ENCODE data around the gene INSL3. TPM values are rescaled to one million over a fixed set of nuclear protein-coding genes. Genes with fewer than 3 reads are reported as not detected.

The INSL3 gene
- total RNA-seq, 1 donor from 2014 or later: not detected

GRCh38 chr19:17848595-17849292 is 27.4 kb upstream of the INSL3 start:
- intact Hi-C loops (cut with DNase I): no loop called here
- DNase-seq (ENCODE audit: missing footprints) (no peak), ATAC-seq (no peak)

- peak; percentile 86 for DNase-seq (ENCODE audit: missing footprints)
- intact Hi-C loops (cut with DNase I): no loop called here
- ATAC-seq: peak; percentile 41
Observed at GRCh38 chr19:17847538-17848366, 26.4 kb upstream of the INSL3 start, which contains the start of gene JAK3. Gene JAK3, minus strand, starts transcription at chr19:17847982. Its CDS starts 3,565 bp downstream, at chr19:17844417.

GRCh38 chr19:17846146-17846545 is 24.8 kb upstream of the INSL3 start:
- DNase-seq (ENCODE audit: missing footprints) (no peak), ATAC-seq (no peak)
- intact Hi-C loops (cut with DNase I): no loop called here

GRCh38 chr19:17843908-17844490 is 22.7 kb upstream of the INSL3 start:
- DNase-seq (ENCODE audit: missing footprints): no peak
- intact Hi-C loops (cut with DNase I): no loop called here
- ATAC-seq: no peak

GRCh38 chr19:17843292-17843827 is 22.0 kb upstream of the INSL3 start:
- intact Hi-C loops (cut with DNase I): no loop called here
- DNase-seq (ENCODE audit: missing footprints) (no peak), ATAC-seq (no peak)

GRCh38 chr19:17842663-17843291 is 21.5 kb upstream of the INSL3 start:
- DNase-seq (ENCODE audit: missing footprints) (no peak), ATAC-seq (no peak)
- intact Hi-C loops (cut with DNase I): no loop called here

- DNase-seq (ENCODE audit: missing footprints) (peak; percentile 73), ATAC-seq (peak; percentile 76)
- intact Hi-C loops (cut with DNase I): no loop called here
Observed at GRCh38 chr19:17841810-17842662, 20.7 kb upstream of the INSL3 start.

- ATAC-seq: no peak
- no peak for DNase-seq (ENCODE audit: missing footprints)
- intact Hi-C loops (cut with DNase I): no loop called here
Observed at GRCh38 chr19:17841371-17841809, 20.1 kb upstream of the INSL3 start.

- intact Hi-C loops (cut with DNase I): no loop called here
- ATAC-seq (no peak), DNase-seq (ENCODE audit: missing footprints) (no peak)
Observed at GRCh38 chr19:17840019-17840418, 18.7 kb upstream of the INSL3 start.

GRCh38 chr19:17837972-17838371 is 16.7 kb upstream of the INSL3 start:
- intact Hi-C loops (cut with DNase I): no loop called here
- DNase-seq (ENCODE audit: missing footprints) (no peak), ATAC-seq (no peak)

GRCh38 chr19:17836530-17836929 is 15.2 kb upstream of the INSL3 start:
- no peak for DNase-seq (ENCODE audit: missing footprints)
- no peak for ATAC-seq
- intact Hi-C loops (cut with DNase I): no loop called here

GRCh38 chr19:17835182-17836006 is 14.1 kb upstream of the INSL3 start:
- intact Hi-C loops (cut with DNase I): no loop called here
- DNase-seq (ENCODE audit: missing footprints) (no peak), ATAC-seq (no peak)

GRCh38 chr19:17834350-17835181 is 13.2 kb upstream of the INSL3 start:
- DNase-seq (ENCODE audit: missing footprints): no peak
- no peak for ATAC-seq
- intact Hi-C loops (cut with DNase I): no loop called here

- ATAC-seq (no peak), DNase-seq (ENCODE audit: missing footprints) (no peak)
- intact Hi-C loops (cut with DNase I): no loop called here
Observed at GRCh38 chr19:17832443-17833208, 11.3 kb upstream of the INSL3 start.

- ATAC-seq (no peak), DNase-seq (ENCODE audit: missing footprints) (no peak)
- intact Hi-C loops (cut with DNase I): no loop called here
Observed at GRCh38 chr19:17831419-17831888, 10.1 kb upstream of the INSL3 start.

Data from Right ventricle myocardium inferior (tissue), 1 donor.